HepG2 (cell line): Measurements from ENCODE around the gene PPM1K. TPM values are rescaled to one million over a fixed set of nuclear protein-coding genes. Genes with fewer than 3 reads are reported as not detected.

Experiments
- ATAC-seq: fragments of 200-7000 bp; cut with Tn5 transposase; 3 replicates; pipeline ENCODE4 v1.9.1; 2020; ENCODE audit warnings: mild to moderate bottlenecking, moderate library complexity
- BruUV-seq: library from RNA; stranded (reverse); fragments of 400-500 nt; replicated peaks from 2 replicates; lab custom pipeline; 2021; lab: Mats Ljungman, UMichigan
- CTCF ChIA-PET: fragments of 300-600 bp; formaldehyde crosslinking; extraction: SDS; loops from one replicate; lab custom pipeline; 2021; ENCODE audit warnings: low total read pairs, inconsistent platforms, low intra/inter-chr PET ratio; lab: Yijun Ruan, JAX
- POLR2A ChIA-PET: fragments of 350-600 bp; sonication (Branson Sonifier 250); formaldehyde crosslinking; loops from one replicate; lab custom pipeline; 2020; ENCODE audit warnings: antibody characterized with exemption, inconsistent platforms; lab: Yijun Ruan, JAX
- DNase-seq: peaks from one replicate; pipeline ENCODE4 v3.0.0-alpha.2; 2015; ENCODE audit warnings: low spot score
- FAIRE-seq: peaks from 3 replicates; lab custom pipeline; 2011; peaks lifted over from hg19 to GRCh38; lab: Jason Lieb, UNC
- H2AFZ ChIP-seq: one replicate; pipeline ENCODE4 v1.6.1; 2011; ENCODE audit warnings: low read length, inconsistent platforms
- H3K27ac ChIP-seq: fragments of 300-600 bp; 3 replicates; pipeline ENCODE4 v1.8.0; 2011; ENCODE audit warnings: mixed run types, mild to moderate bottlenecking, mixed read lengths, low read length, inconsistent platforms; ENCODE audit not compliant: insufficient read depth; ENCODE audit errors: extremely low read length
- H3K27me3 ChIP-seq, 2 experiments: fragments of 200-600 bp in 1 of 2; 2 replicates in 1 of 2; 3 replicates in 1 of 2; pipeline versions ENCODE4 v1.6.0 to v1.8.0; 2011; ENCODE audit warnings: low read length in 2 of 2, mild to moderate bottlenecking in 2 of 2, moderate library complexity in 2 of 2, inconsistent platforms in 1 of 2; ENCODE audit not compliant: insufficient read depth in 2 of 2, control insufficient read depth in 1 of 2
- H3K36me3 ChIP-seq, 2 experiments: fragments of 200-600 bp in 1 of 2; replicated peaks in 1 of 2; 2 replicates in 1 of 2; 3 replicates in 1 of 2; pipeline versions ENCODE4 v1.5.1 to v1.8.0; 2011; ENCODE audit warnings: low read length in 2 of 2, inconsistent platforms in 1 of 2; ENCODE audit not compliant: insufficient read depth in 2 of 2, control insufficient read depth in 1 of 2
- H3K4me1 ChIP-seq: 2 replicates; pipeline ENCODE4 v1.5.1; 2012; ENCODE audit warnings: low read length, inconsistent platforms; ENCODE audit not compliant: insufficient read depth
- H3K4me2 ChIP-seq: 2 replicates; pipeline ENCODE4 v1.6.0; 2011; ENCODE audit warnings: low read depth, low read length, inconsistent platforms
- H3K4me3 ChIP-seq, 3 experiments: fragments of 200-600 bp in 1 of 3; sonication (generic), shearing (Covaris generic) in 1 of 3; replicated peaks in 1 of 3; 2 replicates each; pipeline ENCODE4 v1.5.1; 2011 to 2016; ENCODE audit warnings: low read length in 3 of 3, inconsistent platforms in 2 of 3, low read depth in 2 of 3, mild to moderate bottlenecking in 2 of 3, control low read depth in 1 of 3, mixed read lengths in 1 of 3; ENCODE audit not compliant: insufficient read depth in 1 of 3
- H3K79me2 ChIP-seq: one replicate; pipeline ENCODE4 v1.6.1; 2011; ENCODE audit warnings: low read length, inconsistent platforms; ENCODE audit not compliant: insufficient read depth
- H3K9ac ChIP-seq: 2 replicates; pipeline ENCODE4 v1.6.0; 2011; ENCODE audit warnings: mild to moderate bottlenecking, low read depth, low read length, inconsistent platforms; ENCODE audit not compliant: insufficient read depth
- H3K9me3 ChIP-seq: 2 replicates; pipeline ENCODE4 v1.5.1; 2012; ENCODE audit warnings: mild to moderate bottlenecking, low read length
- H4K20me1 ChIP-seq: 2 replicates; pipeline ENCODE4 v1.6.0; 2011; ENCODE audit warnings: inconsistent platforms, mild to moderate bottlenecking, low read length, moderate library complexity; ENCODE audit not compliant: insufficient read depth
- MAFK ChIP-seq, 2 experiments: IDR thresholded peaks in 1 of 2; conservative IDR thresholded peaks in 1 of 2; 2 replicates each; pipeline ENCODE4 v1.6.1; 2011; ENCODE audit warnings: improper control_type of control experiment in 2 of 2, low read length in 2 of 2
- NR2F1 ChIP-seq, 2 experiments: fragments of 450-650 bp in 1 of 2; formaldehyde crosslinking in 1 of 2; IDR thresholded peaks; 2 replicates each; pipeline versions ENCODE4 v1.5.0 to v1.6.1; 2016 to 2020; ENCODE audit warnings: mild to moderate bottlenecking in 1 of 2, missing compliant biosample characterization in 1 of 2, missing genetic modification reagents in 1 of 2, moderate library complexity in 1 of 2
- TOPORS ChIP-seq: sonication (generic); formaldehyde crosslinking; IDR thresholded peaks from 2 replicates; pipeline ENCODE4 v1.8.0; 2023; ENCODE audit warnings: mild to moderate bottlenecking, missing genetic modification reagents
- U2AF1 ChIP-seq: fragments of 200-400 bp; formaldehyde crosslinking; optimal IDR thresholded peaks from 2 replicates; pipeline ENCODE3; 2017; ENCODE audit warnings: mild to moderate bottlenecking, low read depth, low read length
- ZNF816 ChIP-seq: sonication (generic); formaldehyde crosslinking; IDR thresholded peaks from 2 replicates; pipeline ENCODE4 v1.8.0; 2022; ENCODE audit warnings: missing genetic modification reagents, mild to moderate bottlenecking, borderline replicate concordance
- WGBS: methylation state at CpG from one replicate; pipeline ENCODE4 v1.1.6; 2017; ENCODE audit warnings: low lambda C conversion rate; 5-methylcytosine and 5-hydroxymethylcytosine counted together
- in situ Hi-C: cut with HindIII; loops from 2 replicates; pipeline ENCODE4 v1.10.0; 2017; ENCODE audit warnings: low pct_unique_long_range_greater_than_20kb; ENCODE audit not compliant: extremely low pct_ligation_motif_present
- intact Hi-C: fragments of 100-400 bp; cut with micrococcal nuclease; formaldehyde crosslinking; loops from one replicate; pipeline ENCODE4 v1.10.0; 2022; ENCODE audit not compliant: unreplicated experiment
- polyA plus RNA-seq, 8 experiments: library from polyadenylated mRNA; depleted of rRNA in 3 of 8; stranded (reverse) in 7 of 8; unstranded in 1 of 8; fragments of >200 nt; fragmentation: Illumina TruSeq in 4 of 8; extraction: Trizol in 4 of 8; gene quantifications; 2 replicates each; pipeline versions ENCODE4 v1.2.1 to v1.2.3, GENCODE V29; 2011 to 2016; ENCODE audit warnings: low read depth in 4 of 8, missing spikeins in 1 of 8, mixed read lengths in 1 of 8; ENCODE audit not compliant: insufficient read depth in 1 of 8
- total RNA-seq, 5 experiments: library from RNA; depleted of rRNA; stranded (reverse); fragments of >200 nt; fragmentation: Illumina TruSeq; extraction: Trizol; gene quantifications; 2 replicates each; pipeline ENCODE4 v1.2.3, GENCODE V29; 2016; ENCODE audit warnings: low read depth in 1 of 5
- TF ChIP-seq, protein P1 (sequence below), 2 experiments: sonication (generic) in 1 of 2; formaldehyde crosslinking in 1 of 2; IDR thresholded peaks; 2 replicates each; pipeline versions ENCODE4 v1.4.0 to v1.6.1; 2016 to 2020; ENCODE audit warnings: borderline replicate concordance in 1 of 2, low read depth in 1 of 2, mild to moderate bottlenecking in 1 of 2, missing genetic modification reagents in 1 of 2

The PPM1K gene
- total and polyA plus RNA-seq, 2 of the 13 experiments (the other 11 are each of a cell fraction or from before 2014, with no cell fraction given), result 11.9 to 17.8 TPM

DNA sequence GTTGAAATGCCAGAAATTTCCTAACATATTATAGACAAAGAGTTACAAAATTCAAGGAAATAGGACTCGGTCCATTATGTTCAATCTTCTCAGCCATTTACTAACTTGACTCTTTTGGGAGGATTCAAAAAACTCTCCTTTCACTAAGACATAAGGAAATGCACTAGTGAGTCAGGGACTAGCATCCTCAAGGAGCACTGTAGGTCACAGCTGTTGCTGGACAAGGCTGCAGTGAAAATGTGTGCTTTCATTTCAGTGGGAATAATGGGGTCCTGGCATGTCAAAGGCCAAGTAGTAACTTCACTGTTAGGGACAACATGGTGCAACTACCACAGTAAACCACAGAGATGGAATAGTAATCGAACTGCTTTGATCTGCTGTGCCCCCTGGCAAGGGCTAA lies 69.0 kb downstream of the PPM1K start:
- in situ Hi-C loops, result loop anchor here (5.0 to 10.0 kb wide), 2 partner anchors 302 to 361 kb away; no protein-coding TSS in a partner anchor

More for the DNA sequence above, 69.0 kb downstream of the PPM1K start:
- Histone ChIP-seq H3K4me3 (no peak overlapping the region), H3K79me2 (no peaks in the 10 kb centered on the region), H3K27me3 (no peaks in the 10 kb centered on the region; a peak in 1 of 5 replicates), H3K4me2 (no peak overlapping the region), H3K9ac (no peak overlapping the region), H3K9me3 (no peaks in the 10 kb centered on the region), H3K4me1 (peaks cover 48% of the 10 kb centered on the region), H2AFZ (no peak overlapping the region), H3K36me3 (no peaks in the 10 kb centered on the region), H3K27ac (no peak overlapping the region), H4K20me1 (no peaks in the 10 kb centered on the region)
- intact Hi-C loops, result loop anchor here (5.0 kb wide), 2 partner anchors 67 to 242 kb away; partner anchors contain the start of genes HERC5 and PPM1K
- FAIRE-seq, result no peak
- ChIA-PET CTCF (no interaction called here), POLR2A (no interaction called here)
- WGBS, result 13% methylated on average over 2 of the region's 2 CpGs
- TF ChIP-seq NR2F1 (CRISPR knock-in tag; IDR thresholded peaks at IDR 0.05), result no peak
- TF ChIP-seq ZNF816 (CRISPR knock-in tag), result no peak
- TF ChIP-seq, protein P1, sequence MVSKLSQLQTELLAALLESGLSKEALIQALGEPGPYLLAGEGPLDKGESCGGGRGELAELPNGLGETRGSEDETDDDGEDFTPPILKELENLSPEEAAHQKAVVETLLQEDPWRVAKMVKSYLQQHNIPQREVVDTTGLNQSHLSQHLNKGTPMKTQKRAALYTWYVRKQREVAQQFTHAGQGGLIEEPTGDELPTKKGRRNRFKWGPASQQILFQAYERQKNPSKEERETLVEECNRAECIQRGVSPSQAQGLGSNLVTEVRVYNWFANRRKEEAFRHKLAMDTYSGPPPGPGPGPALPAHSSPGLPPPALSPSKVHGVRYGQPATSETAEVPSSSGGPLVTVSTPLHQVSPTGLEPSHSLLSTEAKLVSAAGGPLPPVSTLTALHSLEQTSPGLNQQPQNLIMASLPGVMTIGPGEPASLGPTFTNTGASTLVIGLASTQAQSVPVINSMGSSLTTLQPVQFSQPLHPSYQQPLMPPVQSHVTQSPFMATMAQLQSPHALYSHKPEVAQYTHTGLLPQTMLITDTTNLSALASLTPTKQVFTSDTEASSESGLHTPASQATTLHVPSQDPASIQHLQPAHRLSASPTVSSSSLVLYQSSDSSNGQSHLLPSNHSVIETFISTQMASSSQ (IDR thresholded peaks at IDR 0.05; ENCODE audit: low read depth), result no peak
- TF ChIP-seq, protein P1 (CRISPR knock-in tag; IDR thresholded peaks at IDR 0.05; ENCODE audit: borderline replicate concordance), result no peak
- TF ChIP-seq TOPORS (CRISPR knock-in tag), result no peak
- no peak for TF ChIP-seq MAFK (conservative IDR thresholded peaks at IDR 0.05 in 1 of 2, IDR thresholded peaks at IDR 0.05 in 1 of 2; ENCODE audit: low read length in 2 of 2)
- TF ChIP-seq U2AF1, result no peak
- DNase-seq, result no peak
- BruUV-seq, result no TSS peak
- ATAC-seq, result no peak
